NCI-H510A treated with DMSO at 0.1 percent for 48 hours (cell line): ENCODE data around the gene PDIA6.
"Not testable (repeated sequence)": the region's sequence is repeated elsewhere in the genome, so short reads cannot be mapped to it uniquely, and the experiment has no call there.

ENCODE experiments used
- DNase-seq: peaks from one replicate; lab custom pipeline; 2025; lab: John Stamatoyannopoulos, UW

The PDIA6 gene

GRCh38 chr2:10832203-10832936 is 19.8 kb upstream of the PDIA6 start:
- DNase-seq = peak; percentile 94

DNA sequence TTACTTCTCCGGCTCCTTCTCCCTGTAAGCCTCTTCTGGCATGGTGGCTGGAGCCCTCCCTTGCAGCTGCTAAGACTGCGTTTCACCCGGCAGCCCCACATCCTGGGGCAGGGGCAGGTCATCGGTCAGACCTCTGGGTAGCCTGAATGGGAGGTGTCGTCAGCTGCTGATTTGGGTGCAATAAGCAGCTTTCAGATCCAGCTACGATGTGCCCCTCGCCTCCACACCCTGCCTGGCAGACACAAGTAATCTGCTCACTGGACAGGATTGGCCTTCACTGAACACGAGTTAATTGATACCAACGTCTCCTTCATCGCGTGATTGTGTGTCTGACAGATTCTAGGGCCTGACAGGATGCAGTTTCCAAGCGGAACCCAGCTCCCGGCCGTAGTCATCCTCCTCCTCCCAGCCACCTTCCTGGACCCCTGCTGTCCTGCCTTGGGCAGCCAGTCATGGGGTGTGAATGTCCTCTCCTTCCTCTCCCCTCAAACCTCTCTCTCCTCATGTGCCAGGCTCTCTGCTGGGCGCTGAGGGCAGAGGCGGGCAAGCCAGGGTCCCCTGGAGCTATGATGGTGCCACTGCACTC is 18.9 kb upstream of the PDIA6 start:
- DNase-seq = no peak

- DNase-seq = no peak
These were observed 18.2 kb upstream of the PDIA6 start for GRCh38 chr2:10830641-10831399.

GRCh38 chr2:10830203-10830602 is 17.6 kb upstream of the PDIA6 start:
- DNase-seq = no peak

DNA sequence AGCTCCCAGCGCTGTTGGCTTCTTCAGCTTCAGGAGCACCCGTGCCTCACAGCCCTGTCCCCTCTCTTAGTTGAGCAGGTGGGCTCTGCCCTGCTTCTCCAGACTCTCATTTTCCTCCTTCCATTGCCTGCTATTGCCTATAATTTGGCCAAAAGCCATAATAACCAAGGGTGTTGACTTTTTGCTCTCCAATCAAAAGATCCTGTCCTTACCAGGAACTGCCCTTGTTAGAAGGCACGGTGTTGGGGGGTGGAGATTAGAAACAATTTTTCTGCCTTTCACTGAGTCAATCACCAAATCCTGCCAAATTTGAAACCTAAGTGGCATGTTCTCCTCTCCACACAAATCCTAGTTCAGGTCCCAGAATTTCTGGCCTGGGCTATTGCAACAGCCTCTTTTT is 16.7 kb upstream of the PDIA6 start:
- no peak for DNase-seq

- no peak for DNase-seq
These were observed 15.8 kb upstream of the PDIA6 start for GRCh38 chr2:10828346-10828745.

- DNase-seq = no peak
These were observed 14.0 kb upstream of the PDIA6 start for GRCh38 chr2:10826625-10827024.

GRCh38 chr2:10826026-10826425 is 13.4 kb upstream of the PDIA6 start:
- no peak for DNase-seq

- no peak for DNase-seq
These were observed 11.6 kb upstream of the PDIA6 start for GRCh38 chr2:10824191-10824590.

GRCh38 chr2:10820978-10821695 is 8.6 kb upstream of the PDIA6 start:
- DNase-seq = no peak

GRCh38 chr2:10820562-10820961 is 8.0 kb upstream of the PDIA6 start:
- DNase-seq = no peak

- no peak for DNase-seq
These were observed 7.2 kb upstream of the PDIA6 start for GRCh38 chr2:10819714-10820314.

- no peak for DNase-seq
These were observed 6.4 kb upstream of the PDIA6 start for GRCh38 chr2:10818984-10819383.

DNA sequence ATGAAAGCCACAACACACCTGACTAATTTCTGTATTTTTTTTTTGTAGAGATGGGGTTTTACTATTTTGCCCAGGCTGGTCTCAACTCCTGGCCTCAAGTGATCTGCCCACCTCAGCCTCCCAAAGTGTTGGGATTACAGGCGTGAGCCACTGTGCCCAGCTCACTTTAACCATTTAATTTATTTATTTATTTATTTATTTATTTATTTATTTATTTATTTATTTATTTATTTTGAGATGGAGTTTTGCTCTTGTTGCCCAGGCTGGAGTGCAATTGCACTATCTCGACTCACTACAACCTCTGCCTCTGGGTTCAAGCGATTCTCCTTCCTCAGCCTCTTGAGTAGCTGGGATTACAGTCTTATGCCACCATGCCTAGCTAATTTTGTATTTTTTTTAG is 5.7 kb upstream of the PDIA6 start:
- not testable (repeated sequence) for DNase-seq

- no peak for DNase-seq
These were observed 4.8 kb upstream of the PDIA6 start for GRCh38 chr2:10817413-10817812.

- no peak for DNase-seq
These were observed 2.2 kb upstream of the PDIA6 start for GRCh38 chr2:10814571-10815331.

GRCh38 chr2:10814142-10814541 is 1.6 kb upstream of the PDIA6 start:
- no peak for DNase-seq

DNA sequence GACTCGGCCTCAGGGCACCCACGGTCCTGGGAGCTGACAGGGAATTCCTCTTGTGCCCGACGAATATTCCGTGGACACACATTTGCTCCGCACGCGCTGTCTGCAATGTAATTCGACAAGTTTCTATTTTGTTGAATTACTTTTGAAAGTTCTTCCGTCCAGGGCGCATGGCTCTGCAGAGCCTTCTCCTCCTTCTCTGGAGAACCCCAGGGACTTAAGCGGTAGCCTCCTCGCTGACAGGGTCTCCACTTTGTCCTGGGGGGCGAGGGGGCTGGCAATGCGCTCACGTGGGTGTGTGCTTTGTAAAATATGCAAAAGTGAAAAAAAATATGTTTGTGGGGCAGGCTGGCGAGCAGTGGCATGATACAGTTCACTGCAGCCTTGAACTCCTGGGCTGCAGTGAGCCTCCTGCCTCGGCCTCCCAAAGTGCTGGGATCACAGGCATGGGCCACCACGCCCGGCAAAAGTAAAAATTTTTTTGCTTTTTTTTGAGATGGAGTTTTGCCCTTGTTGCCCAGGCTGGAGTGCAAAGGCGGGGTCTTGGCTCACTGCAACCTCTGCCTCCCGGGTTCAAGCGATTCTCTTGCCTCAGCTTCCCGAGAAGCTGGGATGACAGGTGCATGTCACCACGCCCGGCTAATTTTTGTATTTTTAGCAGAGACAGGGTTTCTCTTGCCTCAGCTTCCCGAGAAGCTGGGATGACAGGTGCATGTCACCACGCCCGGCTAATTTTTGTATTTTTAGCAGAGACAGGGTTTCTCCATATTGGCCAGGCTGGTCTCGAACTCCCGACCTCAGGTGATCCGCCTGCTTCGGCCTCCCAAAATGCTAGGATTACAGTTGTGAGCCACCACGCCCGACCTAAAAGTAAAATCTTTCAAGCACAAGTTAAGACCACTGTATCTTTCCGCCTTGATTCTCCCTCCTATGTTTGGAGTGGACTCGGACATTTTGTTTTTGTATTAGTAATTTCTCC is 866 bp upstream of the PDIA6 start:
- not testable (repeated sequence) for DNase-seq

- no peak for DNase-seq
These were observed 1.1 kb downstream of the PDIA6 start for GRCh38 chr2:10811517-10811916.
